Ureter (tissue), 1 donor: ENCODE measurements around the gene KIF23. TPM values are rescaled to one million over a fixed set of nuclear protein-coding genes. Genes with fewer than 3 reads are reported as not detected.

Experiments used
- DNase-seq: peaks from one replicate; pipeline ENCODE4 v3.0.0-alpha.2; 2020; ENCODE audit warnings: low spot score
- total RNA-seq: library from RNA; stranded (reverse); gene quantifications from one replicate; pipeline ENCODE4 v1.2.4, GENCODE V29; 2023
- donor health status: DM: yes; HTN: yes; CAD: no.

KIF23 gene
- total RNA-seq, 1 donor from 2014 or later = 3.0 TPM

- peak; percentile 85 for DNase-seq
These were observed 19.4 kb upstream of the KIF23 start for GRCh38 chr15:69394556-69395282.

DNA sequence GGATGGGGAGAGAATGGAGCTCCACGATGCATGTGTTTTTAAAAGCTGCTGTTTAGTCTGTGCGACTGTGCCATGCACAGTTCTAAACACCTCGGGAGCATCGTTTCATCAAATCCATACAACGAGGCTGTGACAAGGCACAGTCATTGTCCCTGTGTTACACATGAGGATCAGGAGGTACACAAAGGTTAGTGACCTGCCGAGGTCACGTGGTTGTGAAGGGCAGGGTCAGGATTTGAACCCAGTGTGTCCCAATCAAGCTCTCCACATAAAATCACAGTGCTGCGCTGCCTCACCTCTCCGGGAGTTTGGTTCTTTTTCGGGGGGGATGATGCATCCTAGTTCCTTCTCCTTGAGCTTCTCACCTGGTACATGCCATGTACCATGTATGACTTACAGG lies 18.7 kb upstream of the KIF23 start:
- DNase-seq = no peak

DNA sequence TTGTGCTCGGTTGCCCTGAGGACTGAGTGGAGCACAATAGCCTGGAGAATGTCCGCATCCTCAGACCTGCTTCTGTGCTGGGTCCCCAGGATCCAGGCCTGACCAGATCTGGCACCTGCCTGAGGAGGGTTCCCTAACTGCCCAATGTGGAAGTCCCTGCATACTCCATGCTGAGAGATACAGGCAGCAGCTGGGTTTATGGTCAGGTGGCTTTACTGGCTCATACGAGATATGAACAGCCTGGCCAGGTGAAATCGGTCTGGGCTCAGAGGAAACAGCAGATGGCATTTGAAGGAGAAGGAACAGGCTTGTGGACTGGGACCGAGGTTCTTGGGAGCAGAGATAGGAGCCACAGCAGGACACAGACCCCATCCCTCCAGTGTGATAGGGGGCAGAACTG lies 18.2 kb upstream of the KIF23 start:
- DNase-seq = no peak

GRCh38 chr15:69398491-69398891 lies 15.7 kb upstream of the KIF23 start:
- DNase-seq = no peak

- DNase-seq = no peak
These were observed 13.3 kb upstream of the KIF23 start for GRCh38 chr15:69400850-69401249.

GRCh38 chr15:69402816-69403215 lies 11.3 kb upstream of the KIF23 start:
- DNase-seq = no peak

DNA sequence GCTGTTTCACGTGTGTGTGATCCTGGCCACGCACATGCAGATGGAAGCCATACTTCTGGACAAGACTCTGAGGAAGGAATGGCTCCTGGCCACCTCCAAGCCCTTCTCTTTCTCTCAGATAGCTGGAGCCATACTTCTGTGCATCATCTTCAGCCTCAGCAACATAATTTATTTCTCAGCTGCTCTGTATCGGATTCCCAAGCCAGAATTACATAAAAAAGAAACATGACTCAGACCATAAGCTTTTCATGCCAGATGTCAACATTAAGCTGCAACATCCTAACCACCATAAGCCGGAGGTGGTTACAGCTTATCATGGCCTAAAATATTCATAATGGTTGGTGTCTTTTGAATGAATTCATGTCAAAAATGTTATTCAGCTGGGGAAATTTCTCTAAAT lies 10.6 kb upstream of the KIF23 start:
- no peak for DNase-seq

DNA sequence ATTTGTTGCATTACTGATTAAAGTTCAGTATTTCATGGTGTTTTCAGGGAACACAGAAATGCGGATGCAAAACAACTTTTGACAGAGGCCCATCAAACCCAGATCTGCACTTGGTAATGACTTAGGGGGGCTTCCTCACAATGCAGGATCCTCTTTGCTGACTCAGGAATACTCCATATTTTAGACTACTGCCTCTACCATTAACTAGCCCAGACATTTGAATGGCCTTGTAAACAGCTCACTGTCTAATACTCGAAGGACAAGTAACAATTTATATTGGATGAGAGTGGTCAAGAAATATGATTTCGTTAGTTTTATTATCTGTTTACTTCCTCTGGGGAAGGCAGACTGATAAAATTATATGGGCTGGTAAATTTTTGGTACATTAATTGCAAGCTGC lies 9.0 kb upstream of the KIF23 start:
- no peak for DNase-seq

DNA sequence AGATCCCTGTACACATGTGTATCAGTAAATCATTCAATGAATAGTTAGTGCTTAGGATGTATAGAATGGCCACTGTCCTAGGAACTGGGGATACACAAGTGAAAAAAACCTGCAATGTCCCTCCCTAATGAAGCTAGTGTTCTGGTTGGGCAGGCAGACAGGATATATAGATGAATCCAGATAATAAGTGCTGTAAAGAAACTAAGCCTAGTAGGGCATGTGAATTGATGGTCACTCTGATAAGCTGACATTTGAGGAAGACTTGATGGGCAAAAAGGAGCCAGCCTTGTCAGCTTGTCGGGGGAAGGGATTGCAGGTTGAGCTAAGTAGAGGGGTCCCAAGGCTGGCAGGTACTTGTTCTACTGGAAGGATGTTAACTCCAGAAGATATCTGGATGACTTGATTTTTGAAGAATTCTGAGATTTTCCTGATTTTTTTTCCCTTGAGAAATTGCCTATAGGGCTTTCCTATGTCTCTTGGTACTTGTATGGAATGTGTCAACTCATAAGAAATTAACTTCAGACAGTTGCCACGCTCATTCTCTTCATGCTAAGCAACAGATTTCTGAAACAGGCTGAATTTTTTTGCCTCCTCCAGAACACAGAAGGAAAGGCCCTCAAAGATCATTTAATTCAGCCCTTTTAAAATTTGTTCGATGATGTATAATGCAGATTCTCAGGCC lies 6.3 kb upstream of the KIF23 start:
- DNase-seq = no peak

- no peak for DNase-seq
These were observed 5.3 kb upstream of the KIF23 start for GRCh38 chr15:69408841-69409240.

GRCh38 chr15:69410248-69410874 lies 3.8 kb upstream of the KIF23 start:
- DNase-seq = no peak

DNA sequence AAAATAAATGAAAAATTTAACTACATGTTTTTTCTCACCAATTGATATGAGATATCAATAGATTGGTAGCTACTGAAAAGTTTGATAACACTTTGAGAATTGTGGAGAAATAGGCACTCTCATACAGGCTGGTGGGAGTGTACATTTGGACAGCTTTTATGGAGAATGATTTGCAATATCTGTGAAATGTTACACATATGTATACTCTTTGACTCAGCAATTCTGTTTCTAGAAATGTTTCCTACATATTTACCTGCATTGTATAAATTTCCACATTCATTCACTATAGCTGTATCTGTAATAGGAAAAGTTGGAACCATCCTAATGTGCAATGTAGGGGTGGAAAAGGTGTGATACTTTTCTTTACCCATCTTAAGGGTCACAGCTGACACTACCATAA lies 1.9 kb upstream of the KIF23 start:
- DNase-seq = no peak

- DNase-seq = no peak
These were observed 1.4 kb upstream of the KIF23 start for GRCh38 chr15:69412701-69413100.

DNA sequence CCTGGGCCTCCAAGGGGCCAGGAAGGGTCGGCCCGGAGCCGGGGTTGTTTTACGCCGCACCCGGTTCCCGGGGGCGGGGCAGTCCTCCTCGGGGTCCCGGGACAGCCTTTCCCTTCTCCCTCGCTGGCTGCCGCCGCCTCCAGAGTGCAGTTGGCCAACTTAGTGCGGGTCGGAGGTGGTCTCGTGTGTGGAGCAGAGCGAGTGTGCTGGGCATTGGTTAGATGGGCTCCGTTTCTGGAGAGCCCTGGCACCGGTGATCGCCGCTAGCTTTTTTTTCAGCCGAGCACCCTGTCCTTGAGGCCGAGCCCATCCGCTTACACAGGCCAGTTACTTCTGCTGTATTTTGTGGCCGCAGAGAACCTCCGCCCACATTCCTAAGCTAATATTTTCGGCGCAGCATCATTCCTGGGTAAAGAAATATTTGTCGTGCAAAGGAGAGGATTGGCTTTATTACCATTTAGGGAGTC lies 585 bp downstream of the KIF23 start:
- DNase-seq = no peak

GRCh38 chr15:69415381-69415780 lies 1.2 kb downstream of the KIF23 start:
- DNase-seq = no peak

DNA sequence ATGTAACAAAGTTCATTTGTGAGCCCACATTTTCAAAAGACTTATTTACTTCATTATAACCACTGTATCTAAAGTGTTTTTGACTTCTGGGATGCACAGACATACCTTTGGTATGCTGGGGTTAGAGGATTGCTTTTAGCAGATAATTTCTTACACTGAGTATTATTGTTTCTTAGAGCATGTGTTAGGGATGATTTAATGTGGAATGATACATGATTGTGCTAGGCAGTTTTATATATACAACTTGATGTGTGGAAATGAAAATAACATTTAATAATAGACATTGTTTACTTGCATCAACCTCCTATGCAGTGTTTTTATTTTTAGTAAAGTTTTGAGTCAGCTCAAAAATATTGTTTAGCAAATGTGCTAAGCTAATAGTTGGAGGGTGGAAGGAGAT lies 3.4 kb downstream of the KIF23 start:
- no peak for DNase-seq

DNA sequence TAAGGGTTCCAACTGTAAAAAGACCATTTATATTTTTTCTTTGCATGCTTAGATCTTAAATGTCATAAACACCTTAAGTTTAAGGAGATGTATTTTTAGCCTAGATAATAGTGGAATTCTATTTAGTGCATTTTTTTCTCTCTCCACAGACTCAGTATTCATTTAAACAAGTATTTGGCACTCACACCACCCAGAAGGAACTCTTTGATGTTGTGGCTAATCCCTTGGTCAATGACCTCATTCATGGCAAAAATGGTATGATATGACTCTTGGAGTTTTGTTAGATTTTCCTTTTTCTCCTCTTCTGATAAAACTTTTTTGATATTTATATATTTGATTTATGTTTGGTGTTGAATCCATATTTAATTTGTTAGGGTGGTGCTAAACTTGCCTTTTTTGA lies 7.3 kb downstream of the KIF23 start:
- DNase-seq = no peak

DNA sequence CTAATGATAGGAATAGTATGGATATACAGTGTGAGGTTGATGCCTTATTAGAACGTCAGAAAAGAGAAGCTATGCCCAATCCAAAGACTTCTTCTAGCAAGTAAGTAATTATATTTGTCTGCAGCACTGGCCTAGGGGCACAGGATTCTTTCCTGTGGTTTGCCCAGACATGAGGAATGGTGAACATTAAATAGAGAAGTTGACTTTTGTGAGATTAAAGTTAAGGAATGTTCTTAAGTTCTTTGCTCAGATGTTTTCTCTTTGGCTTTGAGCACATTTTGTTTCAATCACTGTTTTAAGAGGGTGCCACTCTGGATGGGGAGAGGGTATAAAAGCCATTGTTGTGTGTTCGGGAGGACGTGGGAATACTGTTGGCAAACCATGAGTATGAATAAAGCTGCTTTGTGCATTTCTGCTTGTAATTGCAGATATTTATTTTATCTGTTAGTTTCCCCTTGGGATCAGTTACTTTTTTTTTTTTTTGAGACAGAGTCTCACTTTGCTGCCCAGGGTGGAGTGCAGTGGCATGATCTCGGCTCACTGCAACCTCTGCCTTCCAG lies 8.3 kb downstream of the KIF23 start:
- no peak for DNase-seq

- no peak for DNase-seq
These were observed 9.9 kb downstream of the KIF23 start for GRCh38 chr15:69424001-69424400.

DNA sequence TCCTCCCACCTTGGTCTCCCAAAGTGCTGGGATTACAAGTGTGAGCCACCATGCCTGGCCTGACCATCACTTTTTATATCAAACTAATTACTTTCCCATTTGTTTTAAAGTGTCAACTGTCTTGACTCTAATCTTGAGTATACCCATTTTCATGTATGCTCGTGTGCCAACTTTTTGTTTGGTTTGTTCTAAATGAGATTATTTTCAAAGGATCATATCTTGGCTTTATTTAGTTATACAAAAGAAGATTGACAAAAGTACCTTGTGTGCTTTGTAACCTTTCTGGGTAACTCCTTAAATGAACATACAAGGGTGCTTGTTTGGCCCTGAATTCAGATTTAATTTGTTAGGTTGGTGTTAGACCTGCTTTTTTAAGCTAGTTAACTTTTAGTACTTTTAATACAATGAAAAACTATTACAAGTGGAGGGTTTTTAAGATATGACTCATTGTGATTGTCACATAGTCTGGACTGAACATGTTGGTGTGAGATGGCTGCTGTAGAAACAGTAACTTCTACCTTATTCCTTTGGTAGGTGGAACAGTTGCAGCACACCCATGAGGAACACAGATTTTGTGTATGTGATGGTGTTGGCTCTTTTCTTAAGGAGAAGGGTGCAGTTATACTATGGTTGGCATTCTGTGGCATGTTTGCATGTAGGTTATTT lies 10.7 kb downstream of the KIF23 start:
- DNase-seq = no peak

DNA sequence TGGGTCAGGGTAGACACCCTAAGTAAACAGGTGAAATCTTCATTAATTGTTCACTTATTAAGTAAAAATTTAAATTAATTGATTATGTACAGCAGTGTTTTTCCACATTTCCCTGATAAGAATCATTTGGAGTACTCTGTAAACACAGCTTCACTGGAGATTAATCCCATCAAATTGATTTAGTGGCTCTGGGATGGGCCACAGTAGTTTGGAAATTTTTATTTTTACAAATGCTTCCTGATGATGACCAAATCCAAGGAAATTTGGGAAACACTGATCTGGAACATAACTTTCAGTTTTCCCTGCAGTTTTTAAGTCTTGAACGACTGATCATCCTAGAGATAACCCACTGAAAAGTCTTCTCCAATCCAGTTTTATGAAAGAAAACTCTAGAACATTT lies 19.7 kb downstream of the KIF23 start:
- no peak for DNase-seq

DNA sequence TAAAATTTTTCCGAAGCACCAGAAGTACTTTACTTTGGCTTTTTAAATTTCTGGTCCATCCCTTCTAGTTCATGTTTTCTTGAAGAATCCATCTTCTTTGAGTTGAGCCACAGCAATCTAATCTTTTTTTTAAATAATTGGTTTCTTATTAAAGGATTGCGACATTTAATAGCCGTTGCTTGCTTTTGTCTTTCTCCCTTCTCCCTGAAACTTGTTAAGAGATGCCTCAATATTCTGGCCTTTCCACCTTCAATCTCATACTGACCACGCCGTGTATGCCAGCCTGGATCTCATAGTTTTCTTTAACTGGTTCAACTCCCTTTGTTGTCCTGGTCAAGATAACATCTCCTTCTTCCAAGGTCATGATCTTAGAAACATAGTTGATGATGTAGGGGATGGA lies 20.1 kb downstream of the KIF23 start:
- no peak for DNase-seq
